Gastrocnemius medialis (tissue), 4 donors: ENCODE data around the gene KIAA0319L. TPM values are rescaled to one million over a fixed set of nuclear protein-coding genes. Genes with fewer than 3 reads are reported as not detected.

Experiments used
- ATAC-seq, 2 donors: fragments of 150-250 bp; one replicate each; pipeline ENCODE4 v1.9.1; 2016
- DNase-seq, 2 donors: peaks; one replicate each; pipeline ENCODE4 v3.0.0-alpha.2; 2019
- H3K27ac ChIP-seq, 4 donors: fragments of 200-600 bp; sonication (generic); 1 replicate in 1 of 4; 2 replicates in 3 of 4; pipeline ENCODE4 v1.5.1; 2016 to 2018; ENCODE audit warnings: mild to moderate bottlenecking in 2 of 4, moderate library complexity in 1 of 4
- H3K27me3 ChIP-seq, 3 donors: fragments of 200-600 bp; sonication (generic) in 2 of 3; 1 replicate in 1 of 3; 2 replicates in 2 of 3; pipeline versions ENCODE4 v1.5.1 to v1.6.0; 2016 to 2019; ENCODE audit warnings: mild to moderate bottlenecking in 1 of 3, moderate library complexity in 1 of 3
- H3K36me3 ChIP-seq, 2 donors: fragments of 200-600 bp; sonication (generic) in 1 of 2; one replicate each; pipeline ENCODE4 v1.5.1; 2017 to 2018
- H3K4me1 ChIP-seq, 2 donors: fragments of 200-600 bp; sonication (generic) in 1 of 2; one replicate each; pipeline ENCODE4 v1.5.1; 2016 to 2017; ENCODE audit warnings: mild to moderate bottlenecking in 2 of 2
- H3K4me3 ChIP-seq, 4 donors: fragments of 200-600 bp; sonication (generic) in 3 of 4; 1 replicate in 1 of 4; 2 replicates in 3 of 4; pipeline ENCODE4 v1.5.1; 2016 to 2019; ENCODE audit warnings: mild to moderate bottlenecking in 2 of 4
- H3K9me3 ChIP-seq, 3 donors: fragments of 200-600 bp; sonication (generic) in 2 of 3; 1 replicate in 1 of 3; 2 replicates in 2 of 3; pipeline ENCODE4 v1.5.1; 2016 to 2019
- POLR2A ChIP-seq, 2 donors: fragments of 450-650 bp; IDR thresholded peaks; one replicate each; pipeline ENCODE4 v1.6.1; 2017; ENCODE audit warnings: antibody characterized with exemption in 2 of 2, mild to moderate bottlenecking in 2 of 2, moderate library complexity in 2 of 2
- in situ Hi-C, 4 donors: fragments of 200-750 bp; cut with MboI; loops; one replicate each; pipeline versions ENCODE4 v1.15.0 to v1.8.0; 2017; ENCODE audit warnings: low sequenced_read_pairs in 4 of 4
- intact Hi-C: fragments of 100-400 bp; cut with DNase I; formaldehyde crosslinking; loops from one replicate; pipeline ENCODE4 v1.15.1; 2023; ENCODE audit warnings: low total_unique reads
- total RNA-seq, 4 donors: library from RNA; depleted of rRNA; stranded (reverse); fragments of >200 nt; gene quantifications; one replicate each; pipeline versions ENCODE4 v1.1.0 to v1.2.3, GENCODE V29; 2016
- TF ChIP-seq, protein P1 (sequence below), 5 experiments: fragments of 450-650 bp in 3 of 5; fragments of 200-600 bp in 2 of 5; sonication (generic) in 2 of 5; IDR thresholded peaks in 4 of 5; conservative IDR thresholded peaks in 1 of 5; 1 replicate in 4 of 5; 2 replicates in 1 of 5; pipeline ENCODE4 v1.5.1; 2016 to 2019; ENCODE audit warnings: antibody characterized with exemption in 5 of 5, mild to moderate bottlenecking in 3 of 5, moderate library complexity in 3 of 5

The KIAA0319L gene
- total RNA-seq, 4 donors from 2014 or later = 44.4 to 85.0 (median 69.2) TPM

DNA sequence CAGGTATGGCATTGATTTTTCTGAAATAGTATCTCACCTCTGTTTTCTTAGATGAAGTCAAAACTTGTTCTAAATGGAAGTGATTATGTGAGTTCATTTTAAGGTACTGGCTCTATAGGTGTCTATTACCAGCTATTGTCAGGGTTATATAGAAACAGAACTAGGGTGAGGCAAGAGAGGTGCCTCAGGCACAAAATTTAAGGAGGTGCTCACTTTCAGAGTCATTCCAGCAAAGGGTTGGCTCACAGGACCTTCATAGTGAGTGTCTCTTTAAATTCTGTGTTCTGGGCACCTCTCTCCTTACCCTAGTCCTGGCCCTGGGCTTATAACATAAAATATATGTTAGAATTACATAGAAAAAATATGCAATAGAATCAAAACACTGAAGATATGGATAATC, 49.3 kb downstream of the KIAA0319L start:
- in situ Hi-C loops = no loop called here
- Histone ChIP-seq H3K4me1 (peaks cover 34 to 40% of the 10 kb centered on the region in 2 donors), H3K36me3 (no peaks in the 10 kb centered on the region), H3K4me3 (no peak overlapping the region), H3K27ac (no peak overlapping the region), H3K27me3 (no peaks in the 10 kb centered on the region), H3K9me3 (no peaks in the 10 kb centered on the region)
- TF ChIP-seq, protein P1, sequence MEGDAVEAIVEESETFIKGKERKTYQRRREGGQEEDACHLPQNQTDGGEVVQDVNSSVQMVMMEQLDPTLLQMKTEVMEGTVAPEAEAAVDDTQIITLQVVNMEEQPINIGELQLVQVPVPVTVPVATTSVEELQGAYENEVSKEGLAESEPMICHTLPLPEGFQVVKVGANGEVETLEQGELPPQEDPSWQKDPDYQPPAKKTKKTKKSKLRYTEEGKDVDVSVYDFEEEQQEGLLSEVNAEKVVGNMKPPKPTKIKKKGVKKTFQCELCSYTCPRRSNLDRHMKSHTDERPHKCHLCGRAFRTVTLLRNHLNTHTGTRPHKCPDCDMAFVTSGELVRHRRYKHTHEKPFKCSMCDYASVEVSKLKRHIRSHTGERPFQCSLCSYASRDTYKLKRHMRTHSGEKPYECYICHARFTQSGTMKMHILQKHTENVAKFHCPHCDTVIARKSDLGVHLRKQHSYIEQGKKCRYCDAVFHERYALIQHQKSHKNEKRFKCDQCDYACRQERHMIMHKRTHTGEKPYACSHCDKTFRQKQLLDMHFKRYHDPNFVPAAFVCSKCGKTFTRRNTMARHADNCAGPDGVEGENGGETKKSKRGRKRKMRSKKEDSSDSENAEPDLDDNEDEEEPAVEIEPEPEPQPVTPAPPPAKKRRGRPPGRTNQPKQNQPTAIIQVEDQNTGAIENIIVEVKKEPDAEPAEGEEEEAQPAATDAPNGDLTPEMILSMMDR (IDR thresholded peaks at IDR 0.05 in 4 of 5, conservative IDR thresholded peaks at IDR 0.05 in 1 of 5) = no peak
- no peak for TF ChIP-seq POLR2A (IDR thresholded peaks at IDR 0.05)
- ATAC-seq (no peak), DNase-seq (no peak)
- intact Hi-C loops = no loop called here

DNA sequence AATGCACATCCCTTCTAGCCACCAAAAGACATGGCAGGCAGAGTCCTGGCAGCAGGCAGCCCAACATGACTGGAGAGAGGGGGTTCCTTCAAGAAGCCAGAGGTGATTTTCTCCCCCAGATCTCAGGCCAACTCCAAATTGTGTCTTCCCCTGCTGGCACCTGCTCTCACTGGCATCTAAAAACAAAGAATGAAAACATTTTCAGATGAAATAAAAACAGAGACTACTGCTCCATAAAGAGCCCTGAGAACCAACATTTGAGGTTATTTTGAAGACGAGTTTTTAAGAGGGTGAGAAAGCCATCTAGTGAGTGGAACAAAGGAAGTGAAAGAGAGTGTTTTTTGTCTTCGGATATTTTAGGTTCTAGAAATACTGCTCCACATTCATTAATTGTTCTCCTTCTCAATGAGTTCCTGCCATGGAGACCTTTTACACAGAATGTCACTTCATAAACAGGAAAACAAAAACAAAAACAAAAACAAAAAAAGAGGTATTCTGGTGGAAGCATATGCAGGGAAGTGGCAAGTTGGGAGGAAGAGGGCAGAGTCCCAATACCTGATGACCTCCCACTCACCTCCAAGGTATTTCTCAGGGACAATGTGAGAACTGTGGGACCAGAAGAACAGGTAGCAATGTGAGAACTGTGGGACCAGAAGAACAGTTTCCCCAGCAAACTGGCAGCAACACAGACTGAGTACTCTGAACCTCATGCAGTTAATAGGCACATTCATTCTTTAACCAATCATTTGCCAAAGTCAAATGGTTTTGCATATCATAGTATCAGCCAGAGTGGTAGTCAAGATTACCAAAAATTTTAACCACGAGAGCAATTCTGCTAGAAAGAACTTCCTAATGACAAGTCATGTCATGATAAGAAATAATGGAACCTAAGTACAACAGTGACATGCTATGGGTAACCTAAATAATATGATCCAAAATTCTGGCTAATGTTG, 50.0 kb downstream of the KIAA0319L start:
- in situ Hi-C loops = no loop called here
- Histone ChIP-seq H3K4me1 (peaks cover 34 to 40% of the 10 kb centered on the region in 2 donors), H3K27ac (no peak overlapping the region), H3K27me3 (no peaks in the 10 kb centered on the region), H3K36me3 (no peaks in the 10 kb centered on the region), H3K4me3 (no peak overlapping the region), H3K9me3 (no peaks in the 10 kb centered on the region)
- TF ChIP-seq, protein P1 (IDR thresholded peaks at IDR 0.05 in 4 of 5, conservative IDR thresholded peaks at IDR 0.05 in 1 of 5) = no peak
- TF ChIP-seq POLR2A (IDR thresholded peaks at IDR 0.05) = no peak
- DNase-seq (no peak), ATAC-seq (no peak)
- intact Hi-C loops = no loop called here

DNA sequence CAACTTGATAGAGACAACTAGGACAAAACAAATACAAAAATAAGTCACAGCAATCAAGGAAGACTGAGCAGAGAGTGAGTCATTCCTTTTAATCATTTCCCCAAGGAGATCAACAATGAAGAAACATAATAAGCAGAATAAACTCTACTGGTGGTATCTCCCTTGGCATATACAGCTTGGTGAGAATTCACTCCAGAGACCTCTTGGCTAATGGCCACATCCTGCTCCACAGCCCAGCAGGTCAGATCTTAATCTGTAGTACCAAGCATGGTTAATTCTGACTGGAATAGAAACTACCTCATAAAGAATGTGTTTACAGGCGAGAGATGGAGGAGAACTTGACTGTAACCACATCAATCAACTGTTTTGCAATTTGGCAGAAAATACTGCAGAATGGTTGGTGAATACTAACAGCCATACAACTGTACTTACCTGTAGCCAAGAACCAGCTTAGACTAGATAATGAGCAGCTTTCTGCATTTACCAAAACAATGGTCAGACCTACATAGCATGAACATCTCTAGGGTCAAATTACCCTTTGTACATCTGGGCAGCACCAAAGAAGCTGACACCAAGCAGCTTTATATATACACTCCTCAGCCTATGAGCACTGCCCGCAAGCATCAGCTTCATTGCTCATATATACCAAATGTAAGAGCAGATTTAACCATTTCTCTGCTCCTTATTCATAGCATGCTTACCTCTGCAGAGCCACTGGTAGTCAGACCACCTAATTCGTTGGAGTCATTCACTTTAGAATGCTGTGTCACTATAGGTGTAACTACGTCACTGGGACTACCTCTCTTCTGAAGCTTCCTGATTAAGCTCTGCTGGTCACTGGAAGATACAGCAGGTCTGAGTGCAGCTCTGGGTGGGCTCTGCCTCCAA, 51.0 kb downstream of the KIAA0319L start:
- intact Hi-C loops (no loop called here), in situ Hi-C loops (no loop called here)
- Histone ChIP-seq H3K36me3 (no peaks in the 10 kb centered on the region), H3K4me3 (no peak overlapping the region), H3K27ac (peak overlapping the region in 3 of 4 donors; percentile 13 to 21 (median 20)), H3K27me3 (no peaks in the 10 kb centered on the region), H3K9me3 (no peaks in the 10 kb centered on the region), H3K4me1 (peaks cover 34 to 40% of the 10 kb centered on the region in 2 donors)
- DNase-seq = no peak
- TF ChIP-seq POLR2A (IDR thresholded peaks at IDR 0.05) = no peak
- TF ChIP-seq, protein P1 (IDR thresholded peaks at IDR 0.05 in 4 of 5, conservative IDR thresholded peaks at IDR 0.05 in 1 of 5) = no peak
- peak; percentile 55 to 72 for ATAC-seq

DNA sequence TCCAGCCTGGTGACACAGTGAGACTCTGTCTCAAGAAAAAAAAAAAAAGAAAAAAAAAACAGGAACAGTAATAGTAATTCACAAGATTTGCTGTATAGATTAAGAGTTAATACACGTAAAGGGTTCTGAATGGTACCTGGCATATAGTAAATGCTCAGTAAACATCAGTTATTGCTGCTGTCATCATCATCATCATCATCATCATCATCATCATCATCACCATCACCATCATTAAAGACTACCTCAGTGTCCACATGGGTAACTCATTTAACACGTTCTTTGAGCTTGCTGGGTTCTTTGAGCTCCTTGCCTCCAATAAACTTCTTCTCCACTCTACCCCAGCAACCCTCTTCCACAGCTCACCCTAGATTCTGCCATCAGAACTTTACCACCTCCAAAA, 55.0 kb downstream of the KIAA0319L start:
- no peak for TF ChIP-seq POLR2A (IDR thresholded peaks at IDR 0.05)
- TF ChIP-seq, protein P1 (IDR thresholded peaks at IDR 0.05 in 4 of 5, conservative IDR thresholded peaks at IDR 0.05 in 1 of 5) = no peak
- no peaks in the 10 kb centered on the region for H3K27me3 ChIP-seq
- no peak overlapping the region for H3K27ac ChIP-seq
- no peaks in the 10 kb centered on the region for H3K36me3 ChIP-seq
- intact Hi-C loops = no loop called here
- no peaks in the 10 kb centered on the region for H3K9me3 ChIP-seq
- no peak for ATAC-seq
- no peak for DNase-seq
- no peak overlapping the region for H3K4me3 ChIP-seq
- in situ Hi-C loops = no loop called here
- H3K4me1 ChIP-seq = peaks cover 16 to 18% of the 10 kb centered on the region in 2 donors
